K562 (cell line): ENCODE data around the gene HOXB8. TPM values are rescaled to one million over a fixed set of nuclear protein-coding genes. Genes with fewer than 3 reads are reported as not detected.
A peak's percentile ranks its signal among the peaks of the same experiment; 100 is the strongest.

ENCODE experiments used
- ATAC-seq: fragments of 200-7000 bp; cut with Tn5 transposase; 3 replicates; pipeline ENCODE4 v1.9.1; 2020; ENCODE audit warnings: moderate library complexity
- BruUV-seq: library from RNA; stranded (reverse); fragments of 400-500 nt; replicated peaks from 2 replicates; lab custom pipeline; 2021; lab: Mats Ljungman, UMichigan
- CTCF ChIA-PET: fragments of 300-600 bp; formaldehyde crosslinking; extraction: SDS; loops from one replicate; lab custom pipeline; 2021; ENCODE audit warnings: low intra/inter-chr PET ratio; lab: Yijun Ruan, JAX
- POLR2A ChIA-PET: fragments of 300-600, 350-650 bp; sonication (Branson Sonifier 250); formaldehyde crosslinking; extraction: SDS; loops from one replicate; lab custom pipeline; 2021; ENCODE audit warnings: antibody characterized with exemption, inconsistent platforms; lab: Yijun Ruan, JAX
- DNase-seq, 4 experiments: peaks; one replicate each; pipeline versions ENCODE4 v3.0.0 to v3.0.0-alpha.2; 2011 to 2018; ENCODE audit warnings: low spot score in 3 of 4, mixed read lengths in 3 of 4; ENCODE audit errors: extremely low read depth in 1 of 4
- FAIRE-seq: peaks from 2 replicates; lab custom pipeline; 2011; peaks lifted over from hg19 to GRCh38; lab: Jason Lieb, UNC
- H2AFZ ChIP-seq: 2 replicates; pipeline ENCODE4 v1.6.0; 2011; ENCODE audit warnings: low read depth, low read length, control low read depth, inconsistent platforms
- H3K27ac ChIP-seq: fragments of 200-600 bp; 3 replicates; pipeline ENCODE4 v1.8.0; 2011; ENCODE audit warnings: low read depth, mild to moderate bottlenecking, control low read depth, inconsistent platforms, low read length, moderate library complexity, mixed read lengths; ENCODE audit errors: extremely low read depth
- H3K27me3 ChIP-seq, 2 experiments: fragments of 300-600 bp in 1 of 2; 2 replicates in 1 of 2; 3 replicates in 1 of 2; pipeline versions ENCODE4 v1.6.0 to v1.8.0; 2011; ENCODE audit warnings: inconsistent platforms in 2 of 2, low read length in 2 of 2, mild to moderate bottlenecking in 1 of 2, mixed read lengths in 1 of 2, moderate library complexity in 1 of 2; ENCODE audit not compliant: control insufficient read depth in 2 of 2, insufficient read depth in 2 of 2
- H3K36me3 ChIP-seq: fragments of 300-600 bp; 3 replicates; pipeline ENCODE4 v1.8.0; 2011; ENCODE audit warnings: mild to moderate bottlenecking, low read length, inconsistent platforms; ENCODE audit not compliant: control insufficient read depth, insufficient read depth
- H3K4me1 ChIP-seq, 2 experiments: fragments of 200-600 bp in 1 of 2; replicated peaks in 1 of 2; 2 replicates in 1 of 2; 3 replicates in 1 of 2; pipeline versions ENCODE4 v1.5.1 to v1.8.0; 2011; ENCODE audit warnings: inconsistent platforms in 2 of 2, low read length in 2 of 2, mild to moderate bottlenecking in 1 of 2, mixed read lengths in 1 of 2, moderate library complexity in 1 of 2; ENCODE audit not compliant: control insufficient read depth in 2 of 2, insufficient read depth in 2 of 2
- H3K4me2 ChIP-seq: 2 replicates; pipeline ENCODE4 v1.6.1; 2011; ENCODE audit warnings: low read length, control low read depth, inconsistent platforms, mixed read lengths; ENCODE audit not compliant: insufficient read depth
- H3K4me3 ChIP-seq: fragments of 200-600 bp; sonication (generic), shearing (Covaris generic); 2 replicates; pipeline ENCODE4 v1.5.1; 2016; ENCODE audit warnings: control low read depth, inconsistent platforms
- H3K79me2 ChIP-seq: fragments of 200-600 bp; 3 replicates; pipeline ENCODE4 v1.8.0; 2011; ENCODE audit warnings: low read length, inconsistent platforms; ENCODE audit not compliant: control insufficient read depth, insufficient read depth
- H3K9ac ChIP-seq, 2 experiments: 2 replicates each; pipeline versions ENCODE4 v1.6.0 to v1.6.1; 2011; ENCODE audit warnings: low read depth in 2 of 2, low read length in 2 of 2, control low read depth in 1 of 2, inconsistent platforms in 1 of 2, mild to moderate bottlenecking in 1 of 2, mixed read lengths in 1 of 2; ENCODE audit not compliant: insufficient read depth in 1 of 2
- H3K9me1 ChIP-seq: one replicate; pipeline ENCODE4 v1.6.0; 2011; ENCODE audit warnings: inconsistent platforms, mild to moderate bottlenecking, low read length, moderate library complexity; ENCODE audit not compliant: control insufficient read depth, insufficient read depth
- H3K9me3 ChIP-seq: replicated peaks from 2 replicates; pipeline ENCODE4 v1.5.1; 2011; ENCODE audit warnings: low read depth, low read length, inconsistent platforms; ENCODE audit not compliant: control insufficient read depth, insufficient read depth
- H4K20me1 ChIP-seq: replicated peaks from 2 replicates; pipeline ENCODE4 v1.6.1; 2011; ENCODE audit warnings: low read length, inconsistent platforms, mixed read lengths; ENCODE audit not compliant: control insufficient read depth, insufficient read depth
- KHSRP ChIP-seq: fragments of 450-650 bp; IDR thresholded peaks from 2 replicates; pipeline ENCODE4 v1.6.1; 2017
- POLR2G ChIP-seq: fragments of 200-400 bp; formaldehyde crosslinking; IDR thresholded peaks from 2 replicates; pipeline ENCODE4 v1.6.1; 2017; ENCODE audit warnings: low read depth, mild to moderate bottlenecking, antibody characterized with exemption, low read length, moderate library complexity
- ZSCAN32 ChIP-seq: fragments of 450-650 bp; formaldehyde crosslinking; IDR thresholded peaks from 2 replicates; pipeline ENCODE4 v1.4.0; 2020; ENCODE audit warnings: mild to moderate bottlenecking, moderate library complexity
- WGBS: fragments of 100-300 bp; shearing (Covaris generic); methylation state at CpG from one replicate; pipeline ENCODE4 v1.1.6; 2016; ENCODE audit warnings: low coverage, mixed read lengths; ENCODE audit not compliant: insufficient coverage; ENCODE audit errors: missing lambda C conversion rate; 5-methylcytosine and 5-hydroxymethylcytosine counted together
- in situ Hi-C: fragments of 300-500 bp; cut with MboI; formaldehyde crosslinking; loops from 4 replicates; pipeline ENCODE4 v1.15.0; 2018; ENCODE audit warnings: inconsistent platforms, mixed read lengths
- intact Hi-C: fragments of 100-400 bp; cut with micrococcal nuclease; formaldehyde crosslinking; loops from 2 replicates; pipeline ENCODE4 v1.14.2; 2022
- polyA plus RNA-seq, 8 experiments: library from polyadenylated mRNA; depleted of rRNA in 4 of 8; stranded (reverse) in 5 of 8; unstranded in 3 of 8; fragments of >200 nt; fragmentation: Nextera tagmentation in 2 of 8; fragmentation: Illumina TruSeq in 1 of 8; extraction: Ambion mirVana in 2 of 8; extraction: Trizol in 1 of 8; gene quantifications; 2 replicates each; pipeline versions ENCODE4 v1.2.1 to v1.2.3, GENCODE V29; 2011 to 2014; ENCODE audit warnings: inconsistent platforms in 1 of 8, missing spikeins in 1 of 8
- total RNA-seq, 7 experiments: library from RNA; depleted of rRNA in 6 of 7; stranded (reverse); fragments of >200 nt in 6 of 7; fragmentation: Illumina TruSeq in 2 of 7; extraction: Trizol in 2 of 7; gene quantifications; 2 replicates each; pipeline versions ENCODE4 v1.2.1 to v1.2.3, GENCODE V29; 2011 to 2021; ENCODE audit warnings: low replicate concordance in 1 of 7

The HOXB8 gene
- total and polyA plus RNA-seq, 9 of the 15 experiments (the other 6 are each of a cell fraction or from before 2014, with no cell fraction given) = 0.52 to 23.8 (median 3.6) TPM

- peaks cover 18 to 51% of the 10 kb centered on the region in 2 experiments for H3K4me1 ChIP-seq
- POLR2A ChIA-PET = interaction anchor here (0.8 to 0.9 kb wide), 2 partner anchors 10 to 12 kb away, joined by 3 to 4 read pairs; partner anchors contain the start of genes HOXB6 and HOXB9
- no peaks in the 10 kb centered on the region for H3K9me3 ChIP-seq
- no TSS peak for BruUV-seq
- H2AFZ ChIP-seq = no peak overlapping the region
- DNase-seq = no peak
- ATAC-seq = no peak
- H3K9me1 ChIP-seq = no peaks in the 10 kb centered on the region
- H3K27me3 ChIP-seq = no peaks in the 10 kb centered on the region
- CTCF ChIA-PET = interaction anchor here (0.6 kb wide), 1 partner anchor 601 kb away, joined by 3 read pairs; no protein-coding TSS in a partner anchor
- no peak for TF ChIP-seq ZSCAN32 (CRISPR knock-in tag)
- TF ChIP-seq POLR2G = peak; percentile 57
- TF ChIP-seq KHSRP = no peak
- TF ChIP-seq, all 486 proteins: peak for 1
- 95% methylated on average over 34 of the region's 55 CpGs for WGBS
- Histone ChIP-seq H3K9ac (no peak overlapping the region), H3K36me3 (peaks cover 8% of the 10 kb centered on the region; the same call in 1 of the 3 replicates), H3K4me3 (no peak overlapping the region), H3K27ac (no peak overlapping the region), H4K20me1 (no peaks in the 10 kb centered on the region), H3K79me2 (peaks cover 41% of the 10 kb centered on the region), H3K4me2 (no peak overlapping the region)
- intact Hi-C loops = no loop called here
- in situ Hi-C loops = no loop called here
- no peak for FAIRE-seq
Measured at GRCh38 chr17:48613862-48614694, 1.0 kb downstream of the HOXB8 start.
